Measurements from ENCODE around the gene ADM2.
"Not testable (repeated sequence)": the region's sequence is repeated elsewhere in the genome, so short reads cannot be mapped to it uniquely, and the experiment has no call there.

Gene ADM2

GRCh38 chr22:50516068-50516467 lies 34.7 kb downstream of the ADM2 start:
- Histone ChIP-seq H3K4me3 (ENCODE audit: low read depth in 1 of 2, low read length in 1 of 2) (no peak overlapping the region), H3K36me3 (peaks cover 38% of the 10 kb centered on the region), H3K4me1 (ENCODE audit: control insufficient read depth in 1 of 2, insufficient read depth in 1 of 2, low read depth in 1 of 2, low read length in 1 of 2) (no peaks in the 10 kb centered on the region), H3K27ac (no peak overlapping the region), H3K9me3 (no peaks in the 10 kb centered on the region), H3K27me3 (no peaks in the 10 kb centered on the region)
- TF ChIP-seq CTCF (IDR thresholded peaks at IDR 0.05) = no peak

- no peak for TF ChIP-seq CTCF (IDR thresholded peaks at IDR 0.05)
- Histone ChIP-seq H3K4me3 (ENCODE audit: low read depth in 1 of 2, low read length in 1 of 2) (no peak overlapping the region), H3K36me3 (peaks cover 47% of the 10 kb centered on the region), H3K27me3 (no peaks in the 10 kb centered on the region), H3K4me1 (ENCODE audit: control insufficient read depth in 1 of 2, insufficient read depth in 1 of 2, low read depth in 1 of 2, low read length in 1 of 2) (no peaks in the 10 kb centered on the region), H3K27ac (no peak overlapping the region), H3K9me3 (no peaks in the 10 kb centered on the region)
Measured at GRCh38 chr22:50516891-50517290, 35.5 kb downstream of the ADM2 start.

- Histone ChIP-seq H3K4me3 (ENCODE audit: low read depth in 1 of 2, low read length in 1 of 2) (no peak overlapping the region), H3K36me3 (peaks cover 54% of the 10 kb centered on the region), H3K27me3 (no peaks in the 10 kb centered on the region), H3K9me3 (no peaks in the 10 kb centered on the region), H3K4me1 (ENCODE audit: control insufficient read depth in 1 of 2, insufficient read depth in 1 of 2, low read depth in 1 of 2, low read length in 1 of 2) (no peaks in the 10 kb centered on the region), H3K27ac (no peak overlapping the region)
- TF ChIP-seq CTCF (IDR thresholded peaks at IDR 0.05) = no peak
Measured at GRCh38 chr22:50517495-50518260, 36.3 kb downstream of the ADM2 start.

GRCh38 chr22:50518606-50519005 lies 37.3 kb downstream of the ADM2 start:
- no peak overlapping the region for H3K27ac ChIP-seq
- H3K4me1 ChIP-seq (ENCODE audit: control insufficient read depth in 1 of 2, insufficient read depth in 1 of 2, low read depth in 1 of 2, low read length in 1 of 2) = no peaks in the 10 kb centered on the region
- peaks cover 64% of the 10 kb centered on the region for H3K36me3 ChIP-seq
- H3K4me3 ChIP-seq (ENCODE audit: low read depth in 1 of 2, low read length in 1 of 2) = no peak overlapping the region
- no peaks in the 10 kb centered on the region for H3K9me3 ChIP-seq
- no peaks in the 10 kb centered on the region for H3K27me3 ChIP-seq
- no peak for TF ChIP-seq CTCF (IDR thresholded peaks at IDR 0.05)

- Histone ChIP-seq H3K4me1 (ENCODE audit: control insufficient read depth in 1 of 2, insufficient read depth in 1 of 2, low read depth in 1 of 2, low read length in 1 of 2) (peaks cover 2 to 3% of the 10 kb centered on the region in 2 experiments), H3K27me3 (no peaks in the 10 kb centered on the region), H3K4me3 (ENCODE audit: low read depth in 1 of 2, low read length in 1 of 2) (no peak overlapping the region), H3K36me3 (peaks cover 69% of the 10 kb centered on the region), H3K27ac (no peak overlapping the region), H3K9me3 (no peaks in the 10 kb centered on the region)
- no peak for TF ChIP-seq CTCF (IDR thresholded peaks at IDR 0.05)
Measured at GRCh38 chr22:50519151-50519550, 37.8 kb downstream of the ADM2 start.

- not testable (repeated sequence) for H3K4me3 ChIP-seq (ENCODE audit: low read depth in 1 of 2, low read length in 1 of 2); H3K27ac ChIP-seq; H3K27me3 ChIP-seq; H3K9me3 ChIP-seq
- H3K36me3 ChIP-seq = peaks cover 69% of the 10 kb centered on the region
- H3K4me1 ChIP-seq (ENCODE audit: control insufficient read depth in 1 of 2, insufficient read depth in 1 of 2, low read depth in 1 of 2, low read length in 1 of 2) = peaks cover 13% of the 10 kb centered on the region in 2 experiments
Measured at GRCh38 chr22:50520184-50520583, 38.8 kb downstream of the ADM2 start.
